Osteocyte (in vitro differentiated cells): ENCODE data around the gene AMDHD2. TPM values are rescaled to one million over a fixed set of nuclear protein-coding genes. Genes with fewer than 3 reads are reported as not detected.

ENCODE experiments used
- DNase-seq: peaks from one replicate; pipeline ENCODE4 v3.0.0; 2021; ENCODE audit warnings: mixed read lengths; ENCODE audit not compliant: unreplicated experiment; ENCODE audit errors: extremely low spot score
- H3K27ac Mint-ChIP-seq: one replicate; pipeline ENCODE4 v1.8.0; 2021; ENCODE audit warnings: mild to moderate bottlenecking, mixed read lengths; ENCODE audit not compliant: unreplicated experiment
- H3K27me3 Mint-ChIP-seq: one replicate; pipeline ENCODE4 v1.8.0; 2021; ENCODE audit warnings: mixed read lengths; ENCODE audit not compliant: unreplicated experiment
- H3K36me3 Mint-ChIP-seq: one replicate; pipeline ENCODE4 v1.8.0; 2021; ENCODE audit warnings: mixed read lengths; ENCODE audit not compliant: unreplicated experiment
- H3K4me1 Mint-ChIP-seq: one replicate; pipeline ENCODE4 v1.8.0; 2021; ENCODE audit warnings: mixed read lengths; ENCODE audit not compliant: unreplicated experiment
- H3K4me3 Mint-ChIP-seq: one replicate; pipeline ENCODE4 v1.8.0; 2021; ENCODE audit warnings: mild to moderate bottlenecking, moderate library complexity, mixed read lengths; ENCODE audit not compliant: unreplicated experiment
- H3K9me3 Mint-ChIP-seq: one replicate; pipeline ENCODE4 v1.8.0; 2021; ENCODE audit warnings: mixed read lengths; ENCODE audit not compliant: unreplicated experiment
- total RNA-seq: library from RNA; stranded (reverse); gene quantifications from 2 replicates; pipeline ENCODE4 v1.2.1, GENCODE V29; 2021
- TF ChIP-seq, protein P1 (sequence below): fragments of 200-600 bp; sonication (generic); IDR thresholded peaks from 2 replicates; pipeline ENCODE4 v1.5.0; 2021; ENCODE audit warnings: antibody characterized with exemption, mild to moderate bottlenecking, moderate library complexity

The AMDHD2 gene
- total RNA-seq, 1 donor from 2014 or later, result 56.6 TPM

DNA sequence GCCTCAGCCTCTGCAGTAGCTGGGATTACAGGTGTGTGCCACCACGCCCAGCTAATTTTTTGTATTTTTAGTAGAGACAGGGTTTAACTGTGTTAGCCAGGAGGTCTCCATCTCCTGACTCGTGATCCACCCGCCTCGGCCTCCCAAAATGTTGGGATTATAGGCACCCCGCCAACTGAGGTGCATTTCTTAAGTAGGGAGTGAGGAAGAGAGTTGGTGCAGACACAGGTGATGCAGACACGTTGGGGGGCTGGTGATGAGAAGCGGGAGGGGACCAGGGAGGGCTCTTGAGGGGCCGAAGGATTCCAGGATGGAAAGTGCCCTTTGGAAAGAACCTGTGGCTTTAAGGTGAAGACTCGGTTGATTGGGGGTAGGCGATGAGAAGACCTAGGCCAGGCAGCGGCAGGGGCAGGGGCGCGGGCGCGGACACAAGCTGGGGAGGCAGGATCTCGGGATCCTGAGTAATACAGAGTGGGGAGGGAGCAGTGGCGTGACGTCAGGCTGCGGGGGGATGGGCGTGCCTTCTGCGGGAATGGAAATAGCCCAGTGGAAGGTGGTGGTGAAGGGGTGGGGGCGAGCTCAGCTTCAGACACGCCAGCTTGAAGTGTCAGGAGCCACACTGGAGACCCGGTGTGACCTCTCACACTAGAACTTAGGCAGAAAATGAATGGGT lies 8.9 kb upstream of the AMDHD2 start:
- Mint-ChIP-seq H3K27me3 (no peaks in the 10 kb centered on the region), H3K27ac (no peak overlapping the region), H3K4me3 (no peak overlapping the region), H3K4me1 (peaks cover 20% of the 10 kb centered on the region), H3K36me3 (no peaks in the 10 kb centered on the region), H3K9me3 (no peaks in the 10 kb centered on the region)
- DNase-seq, result no peak
- TF ChIP-seq, protein P1, sequence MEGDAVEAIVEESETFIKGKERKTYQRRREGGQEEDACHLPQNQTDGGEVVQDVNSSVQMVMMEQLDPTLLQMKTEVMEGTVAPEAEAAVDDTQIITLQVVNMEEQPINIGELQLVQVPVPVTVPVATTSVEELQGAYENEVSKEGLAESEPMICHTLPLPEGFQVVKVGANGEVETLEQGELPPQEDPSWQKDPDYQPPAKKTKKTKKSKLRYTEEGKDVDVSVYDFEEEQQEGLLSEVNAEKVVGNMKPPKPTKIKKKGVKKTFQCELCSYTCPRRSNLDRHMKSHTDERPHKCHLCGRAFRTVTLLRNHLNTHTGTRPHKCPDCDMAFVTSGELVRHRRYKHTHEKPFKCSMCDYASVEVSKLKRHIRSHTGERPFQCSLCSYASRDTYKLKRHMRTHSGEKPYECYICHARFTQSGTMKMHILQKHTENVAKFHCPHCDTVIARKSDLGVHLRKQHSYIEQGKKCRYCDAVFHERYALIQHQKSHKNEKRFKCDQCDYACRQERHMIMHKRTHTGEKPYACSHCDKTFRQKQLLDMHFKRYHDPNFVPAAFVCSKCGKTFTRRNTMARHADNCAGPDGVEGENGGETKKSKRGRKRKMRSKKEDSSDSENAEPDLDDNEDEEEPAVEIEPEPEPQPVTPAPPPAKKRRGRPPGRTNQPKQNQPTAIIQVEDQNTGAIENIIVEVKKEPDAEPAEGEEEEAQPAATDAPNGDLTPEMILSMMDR, result no peak

DNA sequence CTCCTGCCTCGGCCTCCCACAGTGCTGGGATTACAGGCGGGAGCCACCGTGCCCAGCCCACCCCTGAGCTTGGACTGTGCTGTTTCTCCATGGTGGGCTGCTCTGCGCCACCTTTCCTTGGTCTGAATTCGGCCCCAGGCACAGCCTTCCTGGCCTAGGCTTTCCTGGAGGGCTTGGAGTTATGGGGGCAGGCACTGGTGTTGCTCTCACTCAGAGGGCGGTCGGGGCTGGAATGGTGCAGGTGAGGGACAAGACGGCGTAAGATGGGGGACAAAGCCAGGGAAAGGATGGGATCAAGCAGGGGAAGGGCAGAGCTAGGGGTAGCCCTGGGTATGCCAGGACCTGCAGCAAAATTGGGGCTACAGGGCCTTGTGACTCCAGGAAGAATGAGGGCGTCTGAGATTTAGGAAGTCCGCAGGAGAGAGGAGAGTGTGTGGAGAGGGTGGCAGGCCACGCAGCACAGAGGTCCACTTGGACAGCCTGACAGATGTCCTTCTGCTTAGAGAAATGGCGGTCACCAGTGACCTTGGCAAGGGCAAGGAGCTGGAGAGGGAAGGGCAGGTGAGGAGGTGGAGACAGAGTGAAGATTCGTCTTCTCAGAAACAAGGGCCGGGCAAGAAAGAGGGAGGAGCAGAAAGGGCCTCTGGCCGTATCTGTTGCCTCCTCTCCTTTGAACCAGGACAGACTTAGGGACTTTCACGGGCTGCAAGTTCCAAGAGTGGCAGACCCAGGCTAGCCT lies 8.0 kb upstream of the AMDHD2 start:
- Mint-ChIP-seq H3K27ac (no peak overlapping the region), H3K36me3 (peaks cover 2% of the 10 kb centered on the region), H3K9me3 (no peaks in the 10 kb centered on the region), H3K4me1 (peaks cover 29% of the 10 kb centered on the region), H3K27me3 (no peaks in the 10 kb centered on the region), H3K4me3 (peak overlapping the region; percentile 65)
- DNase-seq, result no peak
- TF ChIP-seq, protein P1, result no peak

DNA sequence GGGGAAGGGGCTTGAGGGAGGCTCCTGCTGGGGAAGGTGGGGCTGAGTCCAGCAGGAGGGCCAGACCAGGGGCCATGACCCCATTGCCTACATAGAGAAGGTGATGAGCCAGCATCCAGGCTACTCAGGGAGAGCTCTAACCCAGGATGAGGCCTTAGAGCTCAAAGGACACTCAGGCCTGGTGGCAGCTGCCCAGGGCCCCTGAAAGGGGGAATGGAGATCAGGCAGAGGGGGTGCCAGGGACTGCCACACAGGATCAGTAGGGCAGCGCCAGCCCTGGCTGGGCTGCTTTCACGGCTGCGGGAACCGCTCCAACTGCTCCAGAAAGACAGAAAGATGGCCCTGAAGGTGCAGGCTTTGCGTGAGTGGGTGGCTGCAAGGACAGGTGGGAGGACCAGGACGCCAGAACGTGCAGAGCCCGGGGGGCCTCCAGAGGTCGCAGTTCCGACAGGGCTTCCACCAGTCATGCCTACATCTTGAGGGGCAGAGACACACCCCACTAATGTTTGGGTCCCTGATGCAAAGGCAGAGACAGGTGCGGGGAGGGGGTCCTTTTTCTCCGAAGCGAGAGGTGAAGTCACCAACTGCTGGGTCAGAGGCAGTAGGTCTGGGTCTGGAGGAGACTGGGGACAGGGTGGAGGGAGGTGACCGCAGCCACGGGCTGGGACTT lies 7.3 kb upstream of the AMDHD2 start:
- TF ChIP-seq, protein P1, result no peak
- peaks cover 36% of the 10 kb centered on the region for H3K4me1 Mint-ChIP-seq
- no peaks in the 10 kb centered on the region for H3K9me3 Mint-ChIP-seq
- no peaks in the 10 kb centered on the region for H3K27me3 Mint-ChIP-seq
- peaks cover 4% of the 10 kb centered on the region for H3K36me3 Mint-ChIP-seq
- no peak for DNase-seq
- peak overlapping the region; percentile 78 for H3K27ac Mint-ChIP-seq
- peak overlapping the region; percentile 65 for H3K4me3 Mint-ChIP-seq

DNA sequence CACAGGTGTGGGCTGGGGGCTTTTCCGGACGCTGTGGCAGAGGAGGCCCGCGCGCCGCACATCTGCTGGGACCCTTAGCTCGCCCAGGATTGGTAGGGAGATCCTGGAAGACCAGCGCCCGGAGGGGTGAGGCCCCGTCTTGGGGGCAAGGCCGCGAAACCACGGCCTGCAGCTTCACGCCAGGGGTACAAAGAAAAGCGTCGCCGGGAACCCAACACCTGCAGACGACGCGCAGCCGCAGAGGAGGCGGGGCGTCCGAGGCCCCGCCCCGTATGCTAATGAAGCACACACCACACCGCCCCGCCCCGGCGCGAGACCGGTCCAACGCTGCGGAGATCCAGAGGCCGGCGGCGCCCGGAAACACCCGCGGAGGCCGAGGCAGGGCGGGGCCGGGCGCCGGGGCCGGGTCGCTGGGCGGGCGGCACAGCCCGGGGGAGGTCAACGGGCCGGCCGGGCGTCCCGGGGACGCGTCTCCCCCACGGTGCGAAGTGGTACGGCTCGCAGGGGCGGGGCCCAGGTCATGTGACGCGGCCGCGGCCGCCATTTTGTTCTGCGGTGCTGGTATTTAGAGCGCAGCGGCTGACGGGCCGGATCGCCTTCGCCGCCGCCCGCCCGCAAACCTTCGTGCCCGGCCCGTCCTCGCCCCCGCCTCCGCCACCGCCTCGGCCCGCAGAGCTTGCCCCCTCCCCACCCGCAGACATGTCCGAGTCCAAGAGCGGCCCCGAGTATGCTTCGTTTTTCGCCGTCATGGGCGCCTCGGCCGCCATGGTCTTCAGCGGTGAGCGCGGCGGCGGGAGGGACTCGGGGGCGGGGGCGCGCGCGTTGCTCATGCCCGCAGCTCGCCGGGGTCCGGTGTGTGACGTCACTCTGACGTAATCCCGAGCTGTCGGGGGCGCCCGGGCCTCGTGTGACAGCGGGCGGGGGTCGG lies 6.5 kb upstream of the AMDHD2 start, which contains the start of gene ATP6V0C:
TSS of gene ATP6V0C (plus strand) at position 548 of the 928 bp plus-strand sequence. CDS start at position 700, 152 bp downstream.
- peak within 1 kb of the TSS; percentile 87 for H3K27ac Mint-ChIP-seq
- H3K36me3 Mint-ChIP-seq, result peaks cover 4% of the 10 kb centered on the region
- DNase-seq, result peak; percentile 95
- H3K27me3 Mint-ChIP-seq, result no peaks in the 10 kb centered on the region
- H3K9me3 Mint-ChIP-seq, result no peaks in the 10 kb centered on the region
- TF ChIP-seq, protein P1, result no peak
- peaks cover 36% of the 10 kb centered on the region for H3K4me1 Mint-ChIP-seq
- H3K4me3 Mint-ChIP-seq, result peak within 1 kb of the TSS; percentile 88
